ENCODE data around the gene ANTXR1. TPM values are rescaled to one million over a fixed set of nuclear protein-coding genes. Genes with fewer than 3 reads are reported as not detected.

Gene ANTXR1
- total and polyA plus RNA-seq, 2 donors (not counting 1 experiment from before 2014, with no cell fraction given) = 44.6 to 101 TPM

DNA sequence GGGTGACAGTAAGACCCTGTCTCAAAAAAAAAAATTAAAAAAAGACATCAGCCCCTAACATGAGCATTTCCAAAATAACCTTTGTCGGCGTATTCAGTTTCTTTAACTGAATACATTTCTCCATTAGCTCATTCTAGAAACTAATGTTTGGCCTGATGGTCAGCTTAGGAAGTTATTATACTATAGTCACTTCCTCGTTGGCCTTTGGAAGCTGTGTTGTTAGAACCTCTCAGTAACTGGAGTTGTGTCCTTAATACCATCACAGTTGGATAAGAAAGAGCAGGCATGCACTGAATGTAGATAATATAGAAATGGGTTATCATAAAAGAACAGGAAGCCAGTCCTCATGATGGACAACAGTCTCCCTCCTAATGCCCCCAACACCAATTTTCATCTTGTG is 112.8 kb downstream of the ANTXR1 start:
- H3K79me2 ChIP-seq (ENCODE audit: control insufficient read depth, insufficient read depth, low read length) = no peaks in the 10 kb centered on the region
- TF ChIP-seq, protein P1, sequence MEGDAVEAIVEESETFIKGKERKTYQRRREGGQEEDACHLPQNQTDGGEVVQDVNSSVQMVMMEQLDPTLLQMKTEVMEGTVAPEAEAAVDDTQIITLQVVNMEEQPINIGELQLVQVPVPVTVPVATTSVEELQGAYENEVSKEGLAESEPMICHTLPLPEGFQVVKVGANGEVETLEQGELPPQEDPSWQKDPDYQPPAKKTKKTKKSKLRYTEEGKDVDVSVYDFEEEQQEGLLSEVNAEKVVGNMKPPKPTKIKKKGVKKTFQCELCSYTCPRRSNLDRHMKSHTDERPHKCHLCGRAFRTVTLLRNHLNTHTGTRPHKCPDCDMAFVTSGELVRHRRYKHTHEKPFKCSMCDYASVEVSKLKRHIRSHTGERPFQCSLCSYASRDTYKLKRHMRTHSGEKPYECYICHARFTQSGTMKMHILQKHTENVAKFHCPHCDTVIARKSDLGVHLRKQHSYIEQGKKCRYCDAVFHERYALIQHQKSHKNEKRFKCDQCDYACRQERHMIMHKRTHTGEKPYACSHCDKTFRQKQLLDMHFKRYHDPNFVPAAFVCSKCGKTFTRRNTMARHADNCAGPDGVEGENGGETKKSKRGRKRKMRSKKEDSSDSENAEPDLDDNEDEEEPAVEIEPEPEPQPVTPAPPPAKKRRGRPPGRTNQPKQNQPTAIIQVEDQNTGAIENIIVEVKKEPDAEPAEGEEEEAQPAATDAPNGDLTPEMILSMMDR (conservative IDR thresholded peaks at IDR 0.05 in 1 of 2, IDR thresholded peaks at IDR 0.05 in 1 of 2; ENCODE audit: low read depth in 1 of 2, low read length in 2 of 2) = no peak
- no peak for TF ChIP-seq EZH2 (IDR thresholded peaks at IDR 0.05; ENCODE audit: low read length, missing control alignments)
- no peaks in the 10 kb centered on the region for H3K36me3 ChIP-seq (ENCODE audit: control insufficient read depth, insufficient read depth, low read length)
- H3K4me1 ChIP-seq (ENCODE audit: control insufficient read depth, extremely low read depth, insufficient read depth, low read length) = peaks cover 2% of the 10 kb centered on the region
- H3K4me2 ChIP-seq (ENCODE audit: extremely low read depth, insufficient read depth, low read length) = no peak overlapping the region
- no peaks in the 10 kb centered on the region for H3K9me3 ChIP-seq (ENCODE audit: control insufficient read depth, insufficient read depth, low read depth, low read length)
- no peaks in the 10 kb centered on the region for H4K20me1 ChIP-seq (ENCODE audit: control insufficient read depth, extremely low read depth, insufficient read depth, low read length)
- DNase-seq (ENCODE audit: low read depth in 2 of 2) = no peak
- H3K27me3 ChIP-seq (ENCODE audit: control insufficient read depth, insufficient read depth, low read length) = no peaks in the 10 kb centered on the region
- H3K9ac ChIP-seq (ENCODE audit: insufficient read depth, low read length) = no peak overlapping the region
- no peak overlapping the region for H2AFZ ChIP-seq (ENCODE audit: low read length)
- no peak overlapping the region for H3K27ac ChIP-seq (ENCODE audit: insufficient read depth, low read length)
- H3K4me3 ChIP-seq (replicated peaks in 1 of 4; ENCODE audit: control extremely low read depth in 1 of 4, insufficient read depth in 1 of 4, low read depth in 3 of 4, low read length in 4 of 4) = no peak overlapping the region

DNA sequence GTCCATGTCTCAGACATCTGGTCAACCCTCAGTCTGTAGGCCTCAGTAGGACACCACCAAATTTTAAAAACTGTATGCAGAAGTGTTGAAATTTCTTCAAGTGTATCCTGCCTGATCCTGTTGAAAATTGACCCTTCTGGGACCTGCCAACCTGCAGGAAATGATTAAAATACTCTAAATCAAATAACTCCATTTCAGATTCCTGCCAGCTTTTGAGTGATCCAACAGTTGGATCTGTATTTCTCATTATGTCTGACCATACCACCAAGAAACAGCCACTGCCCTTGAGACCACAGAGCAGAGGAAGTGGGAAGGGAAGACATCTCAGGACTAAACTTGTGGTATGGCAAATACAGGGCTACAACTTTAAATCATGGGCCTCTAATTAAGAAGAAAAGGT is 113.4 kb downstream of the ANTXR1 start:
- Histone ChIP-seq H3K4me1 (ENCODE audit: control insufficient read depth, extremely low read depth, insufficient read depth, low read length) (peaks cover 2% of the 10 kb centered on the region), H3K27ac (ENCODE audit: insufficient read depth, low read length) (no peak overlapping the region), H3K27me3 (ENCODE audit: control insufficient read depth, insufficient read depth, low read length) (no peaks in the 10 kb centered on the region), H3K36me3 (ENCODE audit: control insufficient read depth, insufficient read depth, low read length) (no peaks in the 10 kb centered on the region), H3K9ac (ENCODE audit: insufficient read depth, low read length) (no peak overlapping the region), H4K20me1 (ENCODE audit: control insufficient read depth, extremely low read depth, insufficient read depth, low read length) (no peaks in the 10 kb centered on the region), H3K4me2 (ENCODE audit: extremely low read depth, insufficient read depth, low read length) (no peak overlapping the region), H3K79me2 (ENCODE audit: control insufficient read depth, insufficient read depth, low read length) (no peaks in the 10 kb centered on the region), H3K9me3 (ENCODE audit: control insufficient read depth, insufficient read depth, low read depth, low read length) (no peaks in the 10 kb centered on the region), H2AFZ (ENCODE audit: low read length) (no peak overlapping the region), H3K4me3 (replicated peaks in 1 of 4; ENCODE audit: control extremely low read depth in 1 of 4, insufficient read depth in 1 of 4, low read depth in 3 of 4, low read length in 4 of 4) (no peak overlapping the region)
- DNase-seq (ENCODE audit: low read depth in 2 of 2) = no peak
- no peak for TF ChIP-seq EZH2 (IDR thresholded peaks at IDR 0.05; ENCODE audit: low read length, missing control alignments)
- TF ChIP-seq, protein P1 (conservative IDR thresholded peaks at IDR 0.05 in 1 of 2, IDR thresholded peaks at IDR 0.05 in 1 of 2; ENCODE audit: low read depth in 1 of 2, low read length in 2 of 2) = no peak

DNA sequence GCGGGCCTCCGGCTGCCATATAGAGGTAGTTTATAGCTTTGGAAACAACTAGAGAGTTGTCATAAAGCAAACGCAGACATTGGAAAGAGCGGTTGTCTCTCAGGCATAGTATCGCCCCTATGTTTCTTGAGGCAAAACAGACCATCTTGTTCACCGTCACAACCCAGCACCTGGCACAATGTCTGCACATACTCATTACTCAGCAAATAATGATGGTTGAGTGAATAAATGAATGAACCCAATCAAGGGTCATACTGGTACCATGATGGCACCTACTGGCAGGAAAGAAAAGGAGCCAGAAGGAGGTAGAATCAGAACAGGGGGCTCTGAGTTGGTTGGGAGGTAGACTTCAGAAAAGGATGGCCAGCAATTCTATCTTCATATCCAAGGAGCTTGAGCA is 118.5 kb downstream of the ANTXR1 start:
- Histone ChIP-seq H3K4me3 (replicated peaks in 1 of 4; ENCODE audit: control extremely low read depth in 1 of 4, insufficient read depth in 1 of 4, low read depth in 3 of 4, low read length in 4 of 4) (no peak overlapping the region), H3K9me3 (ENCODE audit: control insufficient read depth, insufficient read depth, low read depth, low read length) (no peaks in the 10 kb centered on the region), H3K4me2 (ENCODE audit: extremely low read depth, insufficient read depth, low read length) (no peak overlapping the region), H3K4me1 (ENCODE audit: control insufficient read depth, extremely low read depth, insufficient read depth, low read length) (peaks cover 3% of the 10 kb centered on the region), H3K79me2 (ENCODE audit: control insufficient read depth, insufficient read depth, low read length) (no peaks in the 10 kb centered on the region), H3K27me3 (ENCODE audit: control insufficient read depth, insufficient read depth, low read length) (no peaks in the 10 kb centered on the region), H4K20me1 (ENCODE audit: control insufficient read depth, extremely low read depth, insufficient read depth, low read length) (no peaks in the 10 kb centered on the region), H2AFZ (ENCODE audit: low read length) (no peak overlapping the region), H3K36me3 (ENCODE audit: control insufficient read depth, insufficient read depth, low read length) (no peaks in the 10 kb centered on the region), H3K9ac (ENCODE audit: insufficient read depth, low read length) (no peak overlapping the region), H3K27ac (ENCODE audit: insufficient read depth, low read length) (no peak overlapping the region)
- TF ChIP-seq, protein P1 (conservative IDR thresholded peaks at IDR 0.05 in 1 of 2, IDR thresholded peaks at IDR 0.05 in 1 of 2; ENCODE audit: low read depth in 1 of 2, low read length in 2 of 2) = no peak
- no peak for TF ChIP-seq EZH2 (IDR thresholded peaks at IDR 0.05; ENCODE audit: low read length, missing control alignments)
- no peak for DNase-seq (ENCODE audit: low read depth in 2 of 2)
